K562 (cell line): ENCODE measurements around the gene LSM12. TPM values are rescaled to one million over a fixed set of nuclear protein-coding genes. Genes with fewer than 3 reads are reported as not detected.

Experiments
- C11orf30 ChIP-seq: fragments of 450-650 bp; IDR thresholded peaks from 2 replicates; pipeline ENCODE4 v1.6.1; 2016; ENCODE audit warnings: low read depth, mild to moderate bottlenecking
- CBFA2T2 ChIP-seq: fragments of 450-650 bp; conservative IDR thresholded peaks from 2 replicates; pipeline ENCODE4 v1.6.1; 2017; ENCODE audit warnings: mild to moderate bottlenecking
- ESRRA ChIP-seq: fragments of 450-650 bp; IDR thresholded peaks from 2 replicates; pipeline ENCODE4 v1.6.1; 2014; ENCODE audit warnings: low read depth, mild to moderate bottlenecking, moderate library complexity, borderline replicate concordance
- MYNN ChIP-seq, 2 experiments: sonication (generic); formaldehyde crosslinking in 1 of 2; IDR thresholded peaks; 2 replicates each; pipeline versions ENCODE4 v1.5.0 to v1.6.1; 2016 to 2020; ENCODE audit warnings: antibody characterized with exemption in 1 of 2, missing genetic modification reagents in 1 of 2
- NFXL1 ChIP-seq: fragments of 450-650 bp; formaldehyde crosslinking; IDR thresholded peaks from 2 replicates; pipeline ENCODE4 v1.4.0; 2021; ENCODE audit warnings: mild to moderate bottlenecking
- TAF7 ChIP-seq: fragments of 450-650 bp; IDR thresholded peaks from 2 replicates; pipeline ENCODE4 v1.6.1; 2016; ENCODE audit warnings: missing genetic modification characterization, missing compliant biosample characterization
- TOE1 ChIP-seq, 2 experiments: fragments of 450-650 bp in 1 of 2; sonication (generic) in 1 of 2; formaldehyde crosslinking in 1 of 2; IDR thresholded peaks; 2 replicates each; pipeline versions ENCODE4 v1.7.1 to v1.8.0; 2016 to 2022; ENCODE audit warnings: borderline replicate concordance in 2 of 2, mild to moderate bottlenecking in 2 of 2, antibody characterized with exemption in 1 of 2, inconsistent platforms in 1 of 2, low read depth in 1 of 2, missing genetic modification reagents in 1 of 2, moderate library complexity in 1 of 2
- ZC3H8 ChIP-seq: fragments of 450-650 bp; IDR thresholded peaks from 2 replicates; pipeline ENCODE4 v1.6.1; 2017
- ZNF143 ChIP-seq: sonication (generic); formaldehyde crosslinking; IDR thresholded peaks from 2 replicates; pipeline ENCODE4 v1.9.0; 2022; ENCODE audit warnings: mild to moderate bottlenecking, missing genetic modification reagents
- polyA plus RNA-seq, 8 experiments: library from polyadenylated mRNA; depleted of rRNA in 4 of 8; stranded (reverse) in 5 of 8; unstranded in 3 of 8; fragments of >200 nt; fragmentation: Nextera tagmentation in 2 of 8; fragmentation: Illumina TruSeq in 1 of 8; extraction: Ambion mirVana in 2 of 8; extraction: Trizol in 1 of 8; gene quantifications; 2 replicates each; pipeline versions ENCODE4 v1.2.1 to v1.2.3, GENCODE V29; 2011 to 2014; ENCODE audit warnings: inconsistent platforms in 1 of 8, missing spikeins in 1 of 8
- total RNA-seq, 7 experiments: library from RNA; depleted of rRNA in 6 of 7; stranded (reverse); fragments of >200 nt in 6 of 7; fragmentation: Illumina TruSeq in 2 of 7; extraction: Trizol in 2 of 7; gene quantifications; 2 replicates each; pipeline versions ENCODE4 v1.2.1 to v1.2.3, GENCODE V29; 2011 to 2021; ENCODE audit warnings: low replicate concordance in 1 of 7
- TF ChIP-seq, protein P1 (sequence below): fragments of 450-650 bp; conservative IDR thresholded peaks from 2 replicates; pipeline ENCODE4 v1.6.1; 2016; ENCODE audit warnings: missing genetic modification characterization, low read depth, mild to moderate bottlenecking, missing compliant biosample characterization, moderate library complexity
- TF ChIP-seq, protein P2 (sequence below): fragments of 200-800 bp; sonication (Bioruptor generic); IDR thresholded peaks from 2 replicates; pipeline ENCODE4 v1.6.1; 2016; ENCODE audit warnings: missing genetic modification characterization, missing compliant biosample characterization
- TF ChIP-seq, protein P3 (sequence below), 2 experiments: IDR thresholded peaks; 2 replicates each; pipeline ENCODE4 v1.6.1; 2012; ENCODE audit warnings: improper control_type of control experiment in 2 of 2, low read depth in 2 of 2, low read length in 2 of 2, borderline replicate concordance in 1 of 2

The LSM12 gene
- total and polyA plus RNA-seq, 9 of the 15 experiments (the other 6 are each of a cell fraction or from before 2014, with no cell fraction given), result 53.0 to 258 (median 89.3) TPM

DNA sequence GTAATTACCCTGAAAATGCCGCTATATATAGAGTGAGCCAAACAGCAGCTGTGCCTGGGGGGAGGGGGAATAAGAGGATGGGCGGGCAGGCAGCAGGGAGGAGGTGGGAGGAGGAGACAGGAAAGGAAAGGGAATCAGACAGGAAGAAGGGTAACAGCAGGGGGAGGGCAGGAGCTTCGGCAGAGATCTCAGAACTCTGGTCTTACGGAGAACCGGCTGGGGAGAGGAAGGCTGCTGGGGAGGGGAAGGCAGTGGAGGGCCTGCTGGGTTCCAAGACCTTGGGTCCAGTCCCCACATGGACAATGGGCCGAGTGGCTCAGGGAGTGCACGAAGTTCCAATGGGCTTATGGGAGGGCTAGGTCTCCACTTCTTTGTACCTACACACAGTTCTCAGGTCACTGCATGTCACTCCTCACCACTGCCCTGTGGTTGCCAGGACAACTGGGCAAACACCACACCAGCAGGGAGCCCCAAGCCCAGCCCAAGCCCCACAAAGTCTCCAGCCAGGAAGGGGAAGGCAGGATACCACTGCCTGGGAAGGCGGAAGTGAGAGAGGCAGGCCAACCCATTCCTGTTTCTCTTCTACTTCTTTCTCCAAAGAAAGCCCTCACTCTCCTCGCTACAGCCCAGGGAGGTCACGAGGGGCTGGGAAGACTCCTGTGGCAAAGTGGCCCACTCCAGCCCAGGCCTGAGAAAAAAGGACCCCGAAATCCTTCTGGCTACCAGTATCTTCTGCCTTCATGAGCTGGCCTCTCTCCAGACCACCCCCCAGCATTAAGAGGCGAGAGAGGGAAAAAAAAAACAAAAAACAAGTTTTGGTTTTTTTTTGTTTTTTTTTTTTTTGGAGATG lies 29.4 kb upstream of the LSM12 start (continued):
- TF ChIP-seq NFXL1, result no peak
- TF ChIP-seq CBFA2T2, result peak; percentile 69
- TF ChIP-seq ZNF143, result no peak
- TF ChIP-seq ZC3H8, result no peak
- TF ChIP-seq TOE1 (IDR thresholded peaks at IDR 0.05; ENCODE audit: borderline replicate concordance), result no peak
- no peak for TF ChIP-seq TOE1 (CRISPR knock-in tag; IDR thresholded peaks at IDR 0.05; ENCODE audit: borderline replicate concordance, low read depth)
- TF ChIP-seq MYNN (IDR thresholded peaks at IDR 0.05), result peak; percentile 33; the same call in 1 of the 2 replicates
- no peak for TF ChIP-seq MYNN (CRISPR knock-in tag; IDR thresholded peaks at IDR 0.05)
- TF ChIP-seq, protein P1, sequence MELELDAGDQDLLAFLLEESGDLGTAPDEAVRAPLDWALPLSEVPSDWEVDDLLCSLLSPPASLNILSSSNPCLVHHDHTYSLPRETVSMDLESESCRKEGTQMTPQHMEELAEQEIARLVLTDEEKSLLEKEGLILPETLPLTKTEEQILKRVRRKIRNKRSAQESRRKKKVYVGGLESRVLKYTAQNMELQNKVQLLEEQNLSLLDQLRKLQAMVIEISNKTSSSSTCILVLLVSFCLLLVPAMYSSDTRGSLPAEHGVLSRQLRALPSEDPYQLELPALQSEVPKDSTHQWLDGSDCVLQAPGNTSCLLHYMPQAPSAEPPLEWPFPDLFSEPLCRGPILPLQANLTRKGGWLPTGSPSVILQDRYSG, result no peak
- TF ChIP-seq, protein P2, sequence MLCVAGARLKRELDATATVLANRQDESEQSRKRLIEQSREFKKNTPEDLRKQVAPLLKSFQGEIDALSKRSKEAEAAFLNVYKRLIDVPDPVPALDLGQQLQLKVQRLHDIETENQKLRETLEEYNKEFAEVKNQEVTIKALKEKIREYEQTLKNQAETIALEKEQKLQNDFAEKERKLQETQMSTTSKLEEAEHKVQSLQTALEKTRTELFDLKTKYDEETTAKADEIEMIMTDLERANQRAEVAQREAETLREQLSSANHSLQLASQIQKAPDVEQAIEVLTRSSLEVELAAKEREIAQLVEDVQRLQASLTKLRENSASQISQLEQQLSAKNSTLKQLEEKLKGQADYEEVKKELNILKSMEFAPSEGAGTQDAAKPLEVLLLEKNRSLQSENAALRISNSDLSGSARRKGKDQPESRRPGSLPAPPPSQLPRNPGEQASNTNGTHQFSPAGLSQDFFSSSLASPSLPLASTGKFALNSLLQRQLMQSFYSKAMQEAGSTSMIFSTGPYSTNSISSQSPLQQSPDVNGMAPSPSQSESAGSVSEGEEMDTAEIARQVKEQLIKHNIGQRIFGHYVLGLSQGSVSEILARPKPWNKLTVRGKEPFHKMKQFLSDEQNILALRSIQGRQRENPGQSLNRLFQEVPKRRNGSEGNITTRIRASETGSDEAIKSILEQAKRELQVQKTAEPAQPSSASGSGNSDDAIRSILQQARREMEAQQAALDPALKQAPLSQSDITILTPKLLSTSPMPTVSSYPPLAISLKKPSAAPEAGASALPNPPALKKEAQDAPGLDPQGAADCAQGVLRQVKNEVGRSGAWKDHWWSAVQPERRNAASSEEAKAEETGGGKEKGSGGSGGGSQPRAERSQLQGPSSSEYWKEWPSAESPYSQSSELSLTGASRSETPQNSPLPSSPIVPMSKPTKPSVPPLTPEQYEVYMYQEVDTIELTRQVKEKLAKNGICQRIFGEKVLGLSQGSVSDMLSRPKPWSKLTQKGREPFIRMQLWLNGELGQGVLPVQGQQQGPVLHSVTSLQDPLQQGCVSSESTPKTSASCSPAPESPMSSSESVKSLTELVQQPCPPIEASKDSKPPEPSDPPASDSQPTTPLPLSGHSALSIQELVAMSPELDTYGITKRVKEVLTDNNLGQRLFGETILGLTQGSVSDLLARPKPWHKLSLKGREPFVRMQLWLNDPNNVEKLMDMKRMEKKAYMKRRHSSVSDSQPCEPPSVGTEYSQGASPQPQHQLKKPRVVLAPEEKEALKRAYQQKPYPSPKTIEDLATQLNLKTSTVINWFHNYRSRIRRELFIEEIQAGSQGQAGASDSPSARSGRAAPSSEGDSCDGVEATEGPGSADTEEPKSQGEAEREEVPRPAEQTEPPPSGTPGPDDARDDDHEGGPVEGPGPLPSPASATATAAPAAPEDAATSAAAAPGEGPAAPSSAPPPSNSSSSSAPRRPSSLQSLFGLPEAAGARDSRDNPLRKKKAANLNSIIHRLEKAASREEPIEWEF, result 0 out of 2 replicates have a peak, but pooled peaks have one; percentile 46
- 0 out of 2 replicates have a peak, but pooled peaks have one; percentile 22 for TF ChIP-seq TAF7 (tag)
- TF ChIP-seq, protein P3, sequence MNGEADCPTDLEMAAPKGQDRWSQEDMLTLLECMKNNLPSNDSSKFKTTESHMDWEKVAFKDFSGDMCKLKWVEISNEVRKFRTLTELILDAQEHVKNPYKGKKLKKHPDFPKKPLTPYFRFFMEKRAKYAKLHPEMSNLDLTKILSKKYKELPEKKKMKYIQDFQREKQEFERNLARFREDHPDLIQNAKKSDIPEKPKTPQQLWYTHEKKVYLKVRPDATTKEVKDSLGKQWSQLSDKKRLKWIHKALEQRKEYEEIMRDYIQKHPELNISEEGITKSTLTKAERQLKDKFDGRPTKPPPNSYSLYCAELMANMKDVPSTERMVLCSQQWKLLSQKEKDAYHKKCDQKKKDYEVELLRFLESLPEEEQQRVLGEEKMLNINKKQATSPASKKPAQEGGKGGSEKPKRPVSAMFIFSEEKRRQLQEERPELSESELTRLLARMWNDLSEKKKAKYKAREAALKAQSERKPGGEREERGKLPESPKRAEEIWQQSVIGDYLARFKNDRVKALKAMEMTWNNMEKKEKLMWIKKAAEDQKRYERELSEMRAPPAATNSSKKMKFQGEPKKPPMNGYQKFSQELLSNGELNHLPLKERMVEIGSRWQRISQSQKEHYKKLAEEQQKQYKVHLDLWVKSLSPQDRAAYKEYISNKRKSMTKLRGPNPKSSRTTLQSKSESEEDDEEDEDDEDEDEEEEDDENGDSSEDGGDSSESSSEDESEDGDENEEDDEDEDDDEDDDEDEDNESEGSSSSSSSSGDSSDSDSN (IDR thresholded peaks at IDR 0.05; ENCODE audit: borderline replicate concordance in 1 of 2, low read depth in 2 of 2, low read length in 2 of 2), result peak in 1 of 2 experiments; percentile 61; a peak in 1 of 4 replicates
- TF ChIP-seq C11orf30, result no peak
- TF ChIP-seq ESRRA, result no peak
